Effector memory CD8-positive, alpha-beta T cell (primary cell): Measurements from ENCODE around the gene CSF2RB.

Experiments used
- ATAC-seq: fragments of 150-1000 bp; cut with Tn5 transposase; replicated peaks from 2 replicates; pipeline ENCODE4 v1.10.0; 2021; ENCODE audit warnings: mild to moderate bottlenecking, moderate library complexity
- DNase-seq, 3 experiments: peaks; one replicate each; pipeline ENCODE4 v3.0.0; 2021
- H3K27ac Mint-ChIP-seq, 2 donors: one replicate each; pipeline ENCODE4 v1.8.0; 2022; ENCODE audit warnings: mild to moderate bottlenecking in 2 of 2, mixed read lengths in 2 of 2, moderate library complexity in 2 of 2
- H3K27me3 Mint-ChIP-seq, 2 donors: one replicate each; pipeline ENCODE4 v1.8.0; 2022; ENCODE audit warnings: mixed read lengths in 2 of 2
- H3K36me3 Mint-ChIP-seq: one replicate; pipeline ENCODE4 v1.8.0; 2022; ENCODE audit warnings: mild to moderate bottlenecking, moderate library complexity, mixed read lengths; ENCODE audit not compliant: insufficient read depth
- H3K4me1 Mint-ChIP-seq, 2 donors: one replicate each; pipeline ENCODE4 v1.8.0; 2022; ENCODE audit warnings: low read depth in 2 of 2, mixed read lengths in 2 of 2
- H3K4me3 Mint-ChIP-seq, 2 donors: one replicate each; pipeline ENCODE4 v1.8.0; 2022; ENCODE audit warnings: mild to moderate bottlenecking in 2 of 2, mixed read lengths in 2 of 2, moderate library complexity in 2 of 2
- H3K9me3 Mint-ChIP-seq, 2 donors: one replicate each; pipeline ENCODE4 v1.8.0; 2022; ENCODE audit warnings: mixed read lengths in 2 of 2

Gene CSF2RB

DNA sequence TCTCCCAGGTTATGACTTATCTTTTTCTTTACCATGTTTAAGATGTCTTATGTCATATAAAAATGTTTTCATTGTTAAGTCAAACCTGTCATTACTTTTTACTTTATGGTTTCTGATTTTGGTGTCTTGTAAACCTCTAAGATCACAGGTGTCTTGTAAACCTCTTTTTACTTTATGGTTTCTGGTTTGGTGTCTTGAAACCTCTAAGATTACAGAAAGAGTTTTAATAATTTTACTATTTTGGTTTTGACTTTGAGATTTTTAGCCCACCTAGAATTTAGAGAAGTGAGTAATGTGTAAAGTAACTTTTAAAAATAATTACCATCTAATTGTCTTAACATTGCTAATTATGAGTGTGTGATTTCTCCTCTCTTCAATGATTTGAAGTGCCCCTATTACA is 2.6 kb downstream of the CSF2RB start:
- H3K27ac Mint-ChIP-seq, result no peak overlapping the region
- no peak for ATAC-seq
- no peak overlapping the region for H3K4me3 Mint-ChIP-seq
- no peaks in the 10 kb centered on the region for H3K36me3 Mint-ChIP-seq
- H3K27me3 Mint-ChIP-seq, result peaks cover 44 to 84% of the 10 kb centered on the region in 2 donors
- H3K9me3 Mint-ChIP-seq, result no peaks in the 10 kb centered on the region
- DNase-seq, result no peak
- H3K4me1 Mint-ChIP-seq, result peaks cover 0 to 2% of the 10 kb centered on the region in 2 donors

- no peak overlapping the region for H3K4me3 Mint-ChIP-seq
- peaks cover 0 to 2% of the 10 kb centered on the region in 2 donors for H3K4me1 Mint-ChIP-seq
These were observed 5.3 kb downstream of the CSF2RB start for GRCh38 chr22:36918586-36919284.

GRCh38 chr22:36921309-36922104 is 8.1 kb downstream of the CSF2RB start:
- peaks cover 2 to 4% of the 10 kb centered on the region in 2 donors for H3K4me1 Mint-ChIP-seq
- no peak overlapping the region for H3K27ac Mint-ChIP-seq
- ATAC-seq (peak; percentile 42), DNase-seq (no peak)
- H3K36me3 Mint-ChIP-seq, result no peaks in the 10 kb centered on the region
- H3K9me3 Mint-ChIP-seq, result no peaks in the 10 kb centered on the region
- H3K4me3 Mint-ChIP-seq, result no peak overlapping the region
- peaks cover 46 to 89% of the 10 kb centered on the region in 2 donors for H3K27me3 Mint-ChIP-seq

More at GRCh38 chr22:36918586-36919284, 5.3 kb downstream of the CSF2RB start:
- Mint-ChIP-seq H3K27me3 (peaks cover 35 to 77% of the 10 kb centered on the region in 2 donors), H3K27ac (no peak overlapping the region), H3K36me3 (no peaks in the 10 kb centered on the region), H3K9me3 (no peaks in the 10 kb centered on the region)
- no peak for ATAC-seq
- no peak for DNase-seq

GRCh38 chr22:36922105-36922608 is 8.7 kb downstream of the CSF2RB start:
- Mint-ChIP-seq H3K4me3 (no peak overlapping the region), H3K9me3 (no peaks in the 10 kb centered on the region), H3K27ac (no peak overlapping the region), H3K36me3 (no peaks in the 10 kb centered on the region), H3K4me1 (peaks cover 2 to 4% of the 10 kb centered on the region in 2 donors), H3K27me3 (peaks cover 47 to 89% of the 10 kb centered on the region in 2 donors)
- ATAC-seq (no peak), DNase-seq (no peak)

DNA sequence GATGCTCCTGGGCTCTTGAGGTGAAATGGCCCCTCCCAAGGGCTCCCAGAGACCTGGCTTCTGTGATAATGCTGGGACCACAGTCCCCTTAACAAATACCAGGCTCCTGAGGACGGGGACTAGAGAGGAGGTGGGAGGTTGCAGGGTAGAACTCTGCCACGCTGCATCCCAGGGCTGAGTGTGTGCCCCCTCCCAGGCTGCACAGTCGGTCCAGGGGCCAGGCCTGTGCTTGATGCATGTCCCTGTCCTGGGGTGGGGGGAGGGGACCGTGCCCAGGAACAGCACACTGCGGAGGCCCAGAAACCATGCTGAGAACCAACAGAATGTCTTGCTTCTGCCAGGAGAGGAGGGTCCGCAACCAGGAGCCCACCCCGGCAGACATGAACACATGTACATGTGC is 9.3 kb downstream of the CSF2RB start:
- Mint-ChIP-seq H3K27ac (no peak overlapping the region), H3K9me3 (no peaks in the 10 kb centered on the region), H3K36me3 (no peaks in the 10 kb centered on the region), H3K4me1 (peaks cover 2 to 4% of the 10 kb centered on the region in 2 donors), H3K4me3 (no peak overlapping the region), H3K27me3 (peaks cover 48 to 89% of the 10 kb centered on the region in 2 donors)
- no peak for ATAC-seq
- DNase-seq, result no peak

- ATAC-seq (no peak), DNase-seq (no peak)
- no peak overlapping the region for H3K4me3 Mint-ChIP-seq
- peaks cover 2 to 4% of the 10 kb centered on the region in 2 donors for H3K4me1 Mint-ChIP-seq
- no peaks in the 10 kb centered on the region for H3K9me3 Mint-ChIP-seq
- H3K27me3 Mint-ChIP-seq, result peaks cover 53 to 89% of the 10 kb centered on the region in 2 donors
- no peak overlapping the region for H3K27ac Mint-ChIP-seq
- H3K36me3 Mint-ChIP-seq, result no peaks in the 10 kb centered on the region
These were observed 9.8 kb downstream of the CSF2RB start for GRCh38 chr22:36923131-36923788.

- no peaks in the 10 kb centered on the region for H3K36me3 Mint-ChIP-seq
- H3K4me1 Mint-ChIP-seq, result peaks cover 2 to 4% of the 10 kb centered on the region in 2 donors
- DNase-seq, result no peak
- H3K4me3 Mint-ChIP-seq, result no peak overlapping the region
- peaks cover 59 to 91% of the 10 kb centered on the region in 2 donors for H3K27me3 Mint-ChIP-seq
- no peak for ATAC-seq
- no peaks in the 10 kb centered on the region for H3K9me3 Mint-ChIP-seq
- no peak overlapping the region for H3K27ac Mint-ChIP-seq
These were observed 10.8 kb downstream of the CSF2RB start for GRCh38 chr22:36924151-36924698.

GRCh38 chr22:36925388-36926290 is 12.2 kb downstream of the CSF2RB start:
- no peak overlapping the region for H3K4me3 Mint-ChIP-seq
- peaks cover 0 to 4% of the 10 kb centered on the region in 2 donors for H3K4me1 Mint-ChIP-seq
- H3K9me3 Mint-ChIP-seq, result no peaks in the 10 kb centered on the region
- ATAC-seq, result no peak
- no peak overlapping the region for H3K27ac Mint-ChIP-seq
- peaks cover 49 to 89% of the 10 kb centered on the region in 2 donors for H3K27me3 Mint-ChIP-seq
- DNase-seq, result no peak
- H3K36me3 Mint-ChIP-seq, result no peaks in the 10 kb centered on the region

DNA sequence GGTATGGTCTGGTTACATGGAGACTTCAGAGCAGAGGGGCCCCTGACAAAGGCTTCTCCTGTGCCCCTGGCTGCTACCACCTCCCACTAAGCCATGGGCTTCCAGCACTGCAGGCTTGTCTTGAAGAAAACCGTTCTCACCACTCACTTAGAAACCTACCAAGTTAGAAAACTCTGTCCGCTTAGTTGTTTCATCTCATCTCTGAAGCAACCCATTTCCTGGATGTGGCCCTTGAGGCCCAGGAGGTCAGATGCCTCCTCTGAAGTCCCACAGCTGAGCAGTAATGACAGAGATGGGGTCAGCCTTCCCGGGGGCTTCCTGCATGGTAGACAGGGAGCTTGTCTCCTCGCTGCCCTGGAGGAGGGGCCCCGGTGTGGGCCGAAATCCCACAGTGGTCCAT is 12.9 kb downstream of the CSF2RB start:
- peaks cover 0 to 4% of the 10 kb centered on the region in 2 donors for H3K4me1 Mint-ChIP-seq
- no peak for DNase-seq
- no peaks in the 10 kb centered on the region for H3K9me3 Mint-ChIP-seq
- no peaks in the 10 kb centered on the region for H3K36me3 Mint-ChIP-seq
- peaks cover 49 to 89% of the 10 kb centered on the region in 2 donors for H3K27me3 Mint-ChIP-seq
- no peak overlapping the region for H3K4me3 Mint-ChIP-seq
- no peak for ATAC-seq
- no peak overlapping the region for H3K27ac Mint-ChIP-seq

- H3K4me1 Mint-ChIP-seq, result peaks cover 0 to 4% of the 10 kb centered on the region in 2 donors
- no peak overlapping the region for H3K27ac Mint-ChIP-seq
- DNase-seq (no peak), ATAC-seq (no peak)
- H3K4me3 Mint-ChIP-seq, result no peak overlapping the region
- H3K27me3 Mint-ChIP-seq, result peaks cover 47 to 87% of the 10 kb centered on the region in 2 donors
- no peaks in the 10 kb centered on the region for H3K9me3 Mint-ChIP-seq
- H3K36me3 Mint-ChIP-seq, result no peaks in the 10 kb centered on the region
These were observed 13.4 kb downstream of the CSF2RB start for GRCh38 chr22:36926721-36927435.

- Mint-ChIP-seq H3K27me3 (peaks cover 50 to 88% of the 10 kb centered on the region in 2 donors), H3K9me3 (no peaks in the 10 kb centered on the region), H3K4me1 (peaks cover 0 to 4% of the 10 kb centered on the region in 2 donors), H3K4me3 (no peak overlapping the region), H3K27ac (no peak overlapping the region), H3K36me3 (no peaks in the 10 kb centered on the region)
- DNase-seq (no peak), ATAC-seq (no peak)
These were observed 14.2 kb downstream of the CSF2RB start for GRCh38 chr22:36927671-36928070.

GRCh38 chr22:36928196-36928595 is 14.8 kb downstream of the CSF2RB start:
- DNase-seq, result no peak
- Mint-ChIP-seq H3K27me3 (peaks cover 51 to 88% of the 10 kb centered on the region in 2 donors), H3K36me3 (peaks cover 2% of the 10 kb centered on the region), H3K4me1 (peaks cover 0 to 4% of the 10 kb centered on the region in 2 donors), H3K27ac (no peak overlapping the region), H3K9me3 (no peaks in the 10 kb centered on the region), H3K4me3 (no peak overlapping the region)
- ATAC-seq, result no peak
